ENCODE results near the gene NPY1R. TPM values are rescaled to one million over a fixed set of nuclear protein-coding genes. Genes with fewer than 3 reads are reported as not detected.

NPY1R gene
- total RNA-seq, 1 donor from 2014 or later = 1.1 TPM

DNA sequence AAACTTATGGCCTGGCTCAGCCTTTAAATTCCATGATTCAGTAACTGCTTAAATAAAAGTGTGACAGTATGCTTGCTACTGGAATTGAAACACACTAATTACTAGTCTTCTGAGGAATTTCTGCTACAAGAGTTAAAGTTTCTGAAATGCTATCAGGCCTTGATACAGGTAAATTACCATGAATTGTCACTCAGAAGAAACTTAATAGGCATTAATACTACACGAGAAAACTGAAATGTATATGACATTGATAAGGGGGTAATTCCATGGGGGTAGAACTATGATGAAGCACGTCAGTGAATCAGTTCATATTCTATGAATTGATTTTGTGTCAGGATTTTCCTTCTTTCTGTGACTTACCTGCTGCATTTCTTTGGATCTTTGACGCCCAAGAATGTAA, 3.0 kb upstream of the NPY1R start:
- H3K9ac ChIP-seq (ENCODE audit: low read length) = no peak overlapping the region
- peaks cover 32% of the 10 kb centered on the region for H3K27me3 Mint-ChIP-seq (ENCODE audit: low read depth, unreplicated experiment)
- no peak overlapping the region for H3K4me3 ChIP-seq (ENCODE audit: insufficient read depth, low read depth, low read length)
- no peaks in the 10 kb centered on the region for H3K36me3 ChIP-seq (ENCODE audit: insufficient read depth, low read length)
- H3K27me3 ChIP-seq (ENCODE audit: insufficient read depth, low read length) = peaks cover 15% of the 10 kb centered on the region
- H3K4me1 Mint-ChIP-seq (ENCODE audit: low read depth, unreplicated experiment) = no peaks in the 10 kb centered on the region
- DNase-seq (ENCODE audit: low read depth) (no peak), FAIRE-seq (no peak)
- H3K27ac ChIP-seq (ENCODE audit: low read depth, low read length) = no peak overlapping the region
- no peaks in the 10 kb centered on the region for H4K20me1 ChIP-seq (ENCODE audit: insufficient read depth, low read length)
- H3K79me2 ChIP-seq (ENCODE audit: insufficient read depth, low read length) = no peaks in the 10 kb centered on the region
- H3K27ac Mint-ChIP-seq (ENCODE audit: unreplicated experiment) = no peak overlapping the region
- H3K4me2 ChIP-seq (ENCODE audit: low read length) = no peak overlapping the region
- no peaks in the 10 kb centered on the region for H3K36me3 Mint-ChIP-seq (ENCODE audit: low read depth, unreplicated experiment)
- H3K4me3 Mint-ChIP-seq (ENCODE audit: unreplicated experiment) = no peak overlapping the region
- no peak overlapping the region for H2AFZ ChIP-seq (ENCODE audit: low read depth, low read length)
- no peaks in the 10 kb centered on the region for H3K9me3 ChIP-seq (ENCODE audit: insufficient read depth, low read depth, low read length)
- no peak for TF ChIP-seq EZH2 (IDR thresholded peaks at IDR 0.05; ENCODE audit: insufficient read depth, low read length)
- TF ChIP-seq, protein P1, sequence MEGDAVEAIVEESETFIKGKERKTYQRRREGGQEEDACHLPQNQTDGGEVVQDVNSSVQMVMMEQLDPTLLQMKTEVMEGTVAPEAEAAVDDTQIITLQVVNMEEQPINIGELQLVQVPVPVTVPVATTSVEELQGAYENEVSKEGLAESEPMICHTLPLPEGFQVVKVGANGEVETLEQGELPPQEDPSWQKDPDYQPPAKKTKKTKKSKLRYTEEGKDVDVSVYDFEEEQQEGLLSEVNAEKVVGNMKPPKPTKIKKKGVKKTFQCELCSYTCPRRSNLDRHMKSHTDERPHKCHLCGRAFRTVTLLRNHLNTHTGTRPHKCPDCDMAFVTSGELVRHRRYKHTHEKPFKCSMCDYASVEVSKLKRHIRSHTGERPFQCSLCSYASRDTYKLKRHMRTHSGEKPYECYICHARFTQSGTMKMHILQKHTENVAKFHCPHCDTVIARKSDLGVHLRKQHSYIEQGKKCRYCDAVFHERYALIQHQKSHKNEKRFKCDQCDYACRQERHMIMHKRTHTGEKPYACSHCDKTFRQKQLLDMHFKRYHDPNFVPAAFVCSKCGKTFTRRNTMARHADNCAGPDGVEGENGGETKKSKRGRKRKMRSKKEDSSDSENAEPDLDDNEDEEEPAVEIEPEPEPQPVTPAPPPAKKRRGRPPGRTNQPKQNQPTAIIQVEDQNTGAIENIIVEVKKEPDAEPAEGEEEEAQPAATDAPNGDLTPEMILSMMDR (IDR thresholded peaks at IDR 0.05; ENCODE audit: insufficient read depth, low read depth, low read length) = no peak
- H3K4me1 ChIP-seq (ENCODE audit: insufficient read depth, low read length) = no peaks in the 10 kb centered on the region
- peaks cover 2% of the 10 kb centered on the region for H3K9me3 Mint-ChIP-seq (ENCODE audit: unreplicated experiment)

GRCh38 chr4:163331629-163332376, 593 bp downstream of the NPY1R start:
- no peaks in the 10 kb centered on the region for H3K4me1 ChIP-seq (ENCODE audit: insufficient read depth, low read length)
- no peaks in the 10 kb centered on the region for H3K36me3 ChIP-seq (ENCODE audit: insufficient read depth, low read length)
- H3K4me2 ChIP-seq (ENCODE audit: low read length) = peak overlapping the region; percentile 97
- no peaks in the 10 kb centered on the region for H4K20me1 ChIP-seq (ENCODE audit: insufficient read depth, low read length)
- Mint-ChIP-seq H3K4me1 (ENCODE audit: low read depth, unreplicated experiment) (no peaks in the 10 kb centered on the region), H3K27me3 (ENCODE audit: low read depth, unreplicated experiment) (peaks cover 23% of the 10 kb centered on the region), H3K27ac (ENCODE audit: unreplicated experiment) (no peak overlapping the region), H3K9me3 (ENCODE audit: unreplicated experiment) (peaks cover 2% of the 10 kb centered on the region), H3K36me3 (ENCODE audit: low read depth, unreplicated experiment) (no peaks in the 10 kb centered on the region), H3K4me3 (ENCODE audit: unreplicated experiment) (peak overlapping the region; percentile 96)
- H3K27ac ChIP-seq (ENCODE audit: low read depth, low read length) = no peak overlapping the region
- DNase-seq (ENCODE audit: low read depth) = peak; percentile 12
- H3K9me3 ChIP-seq (ENCODE audit: insufficient read depth, low read depth, low read length) = no peaks in the 10 kb centered on the region
- TF ChIP-seq, protein P1 (IDR thresholded peaks at IDR 0.05; ENCODE audit: insufficient read depth, low read depth, low read length) = no peak
- TF ChIP-seq EZH2 (IDR thresholded peaks at IDR 0.05; ENCODE audit: insufficient read depth, low read length) = peak; percentile 47
- H3K27me3 ChIP-seq (ENCODE audit: insufficient read depth, low read length) = peaks cover 15% of the 10 kb centered on the region
- peak overlapping the region; percentile 63 for H3K9ac ChIP-seq (ENCODE audit: low read length)
- H3K79me2 ChIP-seq (ENCODE audit: insufficient read depth, low read length) = no peaks in the 10 kb centered on the region
- H3K4me3 ChIP-seq (ENCODE audit: insufficient read depth, low read depth, low read length) = peak overlapping the region; percentile 72
- FAIRE-seq = no peak
- peak overlapping the region; percentile 95 for H2AFZ ChIP-seq (ENCODE audit: low read depth, low read length)
